ENCODE results near the gene PERCC1. TPM values are rescaled to one million over a fixed set of nuclear protein-coding genes. Genes with fewer than 3 reads are reported as not detected.

PERCC1 gene
- total RNA-seq, 4 donors from 2014 or later: 0.67 to 1.7 (median 1.6) TPM; not detected in 1

DNA sequence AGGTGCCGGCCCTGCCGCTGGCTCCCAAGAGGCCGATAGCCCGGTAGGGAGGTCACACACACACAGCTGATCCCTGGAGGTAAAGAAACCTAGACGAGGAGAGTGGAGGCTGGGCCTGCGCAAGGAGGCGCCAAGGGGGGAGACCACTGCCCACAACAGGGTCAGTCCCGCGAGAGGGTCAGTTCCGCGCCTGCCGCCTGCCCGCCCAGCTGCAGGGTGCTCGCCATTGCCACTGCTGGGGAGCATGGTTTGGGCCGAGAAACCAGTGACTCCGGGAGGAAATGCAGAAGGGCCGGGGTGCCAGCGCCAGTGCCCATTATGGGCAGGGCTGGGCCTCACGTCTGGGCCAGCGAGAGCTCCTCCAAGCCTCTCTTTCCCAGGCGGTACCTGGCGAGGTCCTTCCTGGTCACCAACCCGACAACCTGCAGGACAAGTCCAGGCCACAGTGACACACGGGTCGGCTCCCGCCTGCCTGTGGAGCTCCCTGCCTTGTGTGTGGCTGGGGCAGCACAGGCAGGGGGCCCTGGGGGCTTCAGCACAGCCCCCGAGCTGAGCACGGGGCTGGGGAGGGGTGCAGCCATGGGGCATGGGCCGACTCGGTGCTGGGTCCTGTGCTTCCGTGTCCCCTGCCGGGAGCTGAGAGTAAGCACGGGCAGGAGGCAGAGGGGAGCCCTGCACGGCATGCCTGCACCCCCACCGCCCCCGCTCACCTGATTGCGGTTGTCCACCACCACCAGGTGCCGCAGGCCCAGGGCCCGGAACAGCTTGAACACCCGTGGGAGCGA lies 15.6 kb downstream of the PERCC1 start:
- intact Hi-C loops (cut with DNase I): no loop called here
- 95% methylated on average over 18 to 24 of the region's 41 CpGs for WGBS, 2 donors
- peaks cover 33 to 42% of the 10 kb centered on the region in 2 donors for H3K36me3 ChIP-seq
- DNase-seq: no peak
- no peaks in the 10 kb centered on the region for H3K9me3 ChIP-seq
- no peak overlapping the region for H3K27ac ChIP-seq
- TF ChIP-seq, protein P1, sequence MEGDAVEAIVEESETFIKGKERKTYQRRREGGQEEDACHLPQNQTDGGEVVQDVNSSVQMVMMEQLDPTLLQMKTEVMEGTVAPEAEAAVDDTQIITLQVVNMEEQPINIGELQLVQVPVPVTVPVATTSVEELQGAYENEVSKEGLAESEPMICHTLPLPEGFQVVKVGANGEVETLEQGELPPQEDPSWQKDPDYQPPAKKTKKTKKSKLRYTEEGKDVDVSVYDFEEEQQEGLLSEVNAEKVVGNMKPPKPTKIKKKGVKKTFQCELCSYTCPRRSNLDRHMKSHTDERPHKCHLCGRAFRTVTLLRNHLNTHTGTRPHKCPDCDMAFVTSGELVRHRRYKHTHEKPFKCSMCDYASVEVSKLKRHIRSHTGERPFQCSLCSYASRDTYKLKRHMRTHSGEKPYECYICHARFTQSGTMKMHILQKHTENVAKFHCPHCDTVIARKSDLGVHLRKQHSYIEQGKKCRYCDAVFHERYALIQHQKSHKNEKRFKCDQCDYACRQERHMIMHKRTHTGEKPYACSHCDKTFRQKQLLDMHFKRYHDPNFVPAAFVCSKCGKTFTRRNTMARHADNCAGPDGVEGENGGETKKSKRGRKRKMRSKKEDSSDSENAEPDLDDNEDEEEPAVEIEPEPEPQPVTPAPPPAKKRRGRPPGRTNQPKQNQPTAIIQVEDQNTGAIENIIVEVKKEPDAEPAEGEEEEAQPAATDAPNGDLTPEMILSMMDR (IDR thresholded peaks at IDR 0.05): no peak
- TF ChIP-seq POLR2A (IDR thresholded peaks at IDR 0.05): no peak
- H3K4me1 ChIP-seq: no peaks in the 10 kb centered on the region
- H3K27me3 ChIP-seq: no peaks in the 10 kb centered on the region
- H3K4me3 ChIP-seq (replicated peaks in 1 of 3): no peak overlapping the region

DNA sequence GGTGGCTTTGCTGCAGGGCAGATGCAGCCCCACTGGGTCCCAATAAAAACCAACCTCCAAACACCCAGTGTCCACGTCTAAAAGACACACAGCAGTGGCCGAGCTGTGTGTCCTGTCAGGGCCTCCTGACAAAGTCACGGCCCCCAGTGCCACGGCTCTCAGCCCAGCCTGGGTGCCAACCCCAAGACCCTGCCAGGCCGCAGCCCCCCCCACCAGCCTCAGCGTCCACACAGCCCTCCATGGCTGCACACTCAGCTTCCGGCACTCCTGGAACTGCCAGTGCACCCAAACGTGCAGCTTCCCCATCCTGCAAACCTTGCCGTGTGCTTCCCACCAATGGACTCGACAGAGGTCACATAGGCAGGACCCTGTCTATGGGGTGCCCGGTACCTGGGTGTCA lies 17.1 kb downstream of the PERCC1 start:
- Histone ChIP-seq H3K4me3 (replicated peaks in 1 of 3) (no peak overlapping the region), H3K9me3 (no peaks in the 10 kb centered on the region), H3K27me3 (no peaks in the 10 kb centered on the region), H3K4me1 (no peaks in the 10 kb centered on the region), H3K27ac (no peak overlapping the region), H3K36me3 (peaks cover 37 to 54% of the 10 kb centered on the region in 2 donors)
- TF ChIP-seq POLR2A (IDR thresholded peaks at IDR 0.05): no peak
- TF ChIP-seq, protein P1 (IDR thresholded peaks at IDR 0.05): no peak
- 91 to 94% methylated on average over 10 to 11 of the region's 11 CpGs for whole genome bisulfite sequencing, 2 donors
- intact Hi-C loops (cut with DNase I): no loop called here
- no peak for DNase-seq

DNA sequence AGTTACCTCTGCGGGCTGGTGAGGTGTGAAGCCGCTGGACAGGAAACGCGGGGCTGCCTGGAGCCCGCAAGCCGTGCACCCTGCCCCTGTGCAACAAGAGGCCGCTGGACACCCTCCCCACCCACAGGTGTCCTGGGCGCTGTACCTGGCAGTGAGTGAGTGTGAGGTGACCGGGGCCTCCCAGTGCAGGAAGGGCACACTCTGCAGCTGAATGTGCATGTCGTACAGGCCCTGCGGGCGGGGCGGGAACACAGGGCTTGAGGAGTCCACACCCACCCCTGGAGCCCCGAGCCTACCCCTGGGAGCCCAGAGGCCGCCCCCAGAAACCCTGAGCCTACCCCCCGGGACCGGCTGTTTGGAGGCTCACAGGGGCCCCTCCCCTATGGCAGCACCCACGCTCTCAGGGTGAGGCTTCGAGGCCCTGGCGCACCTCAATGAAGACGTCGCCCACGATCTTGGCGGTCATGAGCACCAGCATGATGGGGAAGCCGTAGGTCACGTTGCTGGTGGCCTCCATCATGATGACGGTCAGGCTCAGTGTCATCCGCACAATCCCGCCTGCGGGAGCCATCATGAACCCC lies 17.7 kb downstream of the PERCC1 start:
- Histone ChIP-seq H3K27ac (no peak overlapping the region), H3K36me3 (peaks cover 42 to 60% of the 10 kb centered on the region in 2 donors), H3K27me3 (no peaks in the 10 kb centered on the region), H3K9me3 (no peaks in the 10 kb centered on the region), H3K4me1 (no peaks in the 10 kb centered on the region), H3K4me3 (replicated peaks in 1 of 3) (no peak overlapping the region)
- intact Hi-C loops (cut with DNase I): no loop called here
- no peak for TF ChIP-seq POLR2A (IDR thresholded peaks at IDR 0.05)
- TF ChIP-seq, protein P1 (IDR thresholded peaks at IDR 0.05): no peak
- DNase-seq: no peak
- WGBS, 2 donors: 93% methylated on average over 3 to 20 of the region's 30 CpGs

DNA sequence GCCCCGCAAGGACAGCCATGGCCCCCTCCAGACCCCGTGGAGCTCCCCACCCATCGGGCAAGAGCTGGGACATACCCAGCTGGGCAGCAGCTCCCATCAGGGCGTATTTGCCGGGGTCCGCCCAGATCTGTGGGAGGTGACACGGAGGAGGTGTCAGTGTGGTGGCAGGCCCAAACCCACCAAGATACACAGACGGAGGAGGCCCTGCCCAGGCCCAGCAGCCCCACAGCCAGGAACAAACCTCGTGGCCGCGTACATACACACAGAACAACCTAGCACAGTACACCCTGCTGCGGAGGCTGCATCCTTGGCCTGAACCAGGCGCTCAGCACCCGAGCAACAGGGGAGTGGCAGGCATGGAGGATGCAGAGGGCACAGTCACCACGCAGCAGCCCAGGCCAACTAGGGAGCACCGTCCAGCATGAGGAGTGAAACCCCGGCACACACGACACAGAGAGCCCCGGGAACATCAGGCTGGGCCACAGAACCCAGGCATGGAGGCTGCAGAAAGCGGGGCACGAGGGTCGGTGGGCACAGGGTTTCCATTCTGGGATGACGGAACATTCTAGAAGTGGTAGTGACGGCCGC lies 18.4 kb downstream of the PERCC1 start:
- 97 to 98% methylated on average over 18 to 21 of the region's 25 CpGs for WGBS, 2 donors
- Histone ChIP-seq H3K4me3 (replicated peaks in 1 of 3) (no peak overlapping the region), H3K4me1 (no peaks in the 10 kb centered on the region), H3K27ac (no peak overlapping the region), H3K9me3 (no peaks in the 10 kb centered on the region), H3K36me3 (peaks cover 49 to 66% of the 10 kb centered on the region in 2 donors), H3K27me3 (no peaks in the 10 kb centered on the region)
- intact Hi-C loops (cut with DNase I): no loop called here
- no peak for TF ChIP-seq POLR2A (IDR thresholded peaks at IDR 0.05)
- TF ChIP-seq, protein P1 (IDR thresholded peaks at IDR 0.05): no peak
- DNase-seq: no peak

DNA sequence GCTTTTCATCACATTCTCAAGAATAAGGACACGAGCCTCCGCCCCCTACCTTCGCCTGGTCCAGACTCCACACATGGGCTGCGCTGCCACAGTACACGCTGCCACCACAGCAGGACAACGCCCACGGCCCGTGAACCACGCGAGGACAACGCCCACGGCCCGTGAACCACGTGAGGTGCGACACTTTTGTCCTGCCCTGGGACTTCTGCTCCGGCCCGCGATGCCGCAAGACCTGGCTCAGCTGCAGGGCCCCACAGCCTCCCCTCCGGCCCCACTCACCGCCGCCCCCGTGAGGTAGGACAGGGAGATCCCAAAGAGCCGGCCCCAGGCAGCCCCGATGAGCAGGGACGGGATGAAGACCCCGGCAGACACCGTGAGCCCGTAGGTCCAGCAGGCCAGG lies 19.3 kb downstream of the PERCC1 start:
- intact Hi-C loops (cut with DNase I): no loop called here
- Histone ChIP-seq H3K4me3 (replicated peaks in 1 of 3) (no peak overlapping the region), H3K27me3 (no peaks in the 10 kb centered on the region), H3K36me3 (peaks cover 56 to 75% of the 10 kb centered on the region in 2 donors), H3K27ac (no peak overlapping the region), H3K4me1 (no peaks in the 10 kb centered on the region), H3K9me3 (no peaks in the 10 kb centered on the region)
- TF ChIP-seq, protein P1 (IDR thresholded peaks at IDR 0.05): no peak
- TF ChIP-seq POLR2A (IDR thresholded peaks at IDR 0.05): no peak
- WGBS, 2 donors: 91 to 94% methylated on average over 13 to 26 of the region's 29 CpGs
- DNase-seq: no peak
